DMS153 treated with DMSO at 0.1 percent for 48 hours (cell line): Measurements from ENCODE around the gene CIB1.

Experiments
- DNase-seq: peaks from one replicate; lab custom pipeline; 2025; ENCODE audit not compliant: unreplicated experiment; lab: John Stamatoyannopoulos, UW

CIB1 gene

GRCh38 chr15:90219421-90220141, 14.2 kb downstream of the CIB1 start:
- no peak for DNase-seq

DNA sequence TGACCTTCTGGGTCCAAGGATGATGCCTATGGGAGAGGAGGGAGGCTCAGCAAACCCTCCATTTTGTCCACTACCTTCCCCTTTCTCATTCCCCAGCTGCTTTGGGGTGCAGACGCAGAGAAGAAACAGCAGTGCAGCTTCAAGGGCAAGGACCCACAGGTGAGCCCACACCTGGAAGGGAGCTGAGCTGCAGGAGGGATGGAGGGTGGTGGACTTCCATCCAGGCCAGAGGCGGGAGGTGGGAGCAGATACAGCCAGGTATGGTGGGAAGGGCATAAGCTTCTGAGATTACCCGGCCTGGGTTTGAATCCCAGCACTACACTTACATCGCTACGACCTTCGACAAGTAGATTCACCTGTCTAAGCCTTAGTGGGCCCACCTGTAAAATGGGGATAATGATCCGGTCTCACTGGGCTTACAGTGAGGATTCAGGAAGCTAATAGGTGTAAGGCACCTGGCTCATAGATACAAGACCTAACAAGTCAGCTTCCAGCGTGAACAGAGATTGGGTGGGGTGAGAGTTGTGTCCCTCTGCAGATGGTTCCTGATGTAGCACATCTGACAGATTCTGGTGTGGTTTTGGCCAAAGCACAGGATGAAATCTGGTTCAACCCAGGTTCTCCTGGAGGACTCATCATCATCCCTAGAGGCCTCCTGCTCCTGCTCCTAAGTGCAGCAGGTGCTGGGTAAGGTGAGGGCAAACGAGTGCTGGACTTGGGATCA, 15.9 kb downstream of the CIB1 start:
- no peak for DNase-seq

DNA sequence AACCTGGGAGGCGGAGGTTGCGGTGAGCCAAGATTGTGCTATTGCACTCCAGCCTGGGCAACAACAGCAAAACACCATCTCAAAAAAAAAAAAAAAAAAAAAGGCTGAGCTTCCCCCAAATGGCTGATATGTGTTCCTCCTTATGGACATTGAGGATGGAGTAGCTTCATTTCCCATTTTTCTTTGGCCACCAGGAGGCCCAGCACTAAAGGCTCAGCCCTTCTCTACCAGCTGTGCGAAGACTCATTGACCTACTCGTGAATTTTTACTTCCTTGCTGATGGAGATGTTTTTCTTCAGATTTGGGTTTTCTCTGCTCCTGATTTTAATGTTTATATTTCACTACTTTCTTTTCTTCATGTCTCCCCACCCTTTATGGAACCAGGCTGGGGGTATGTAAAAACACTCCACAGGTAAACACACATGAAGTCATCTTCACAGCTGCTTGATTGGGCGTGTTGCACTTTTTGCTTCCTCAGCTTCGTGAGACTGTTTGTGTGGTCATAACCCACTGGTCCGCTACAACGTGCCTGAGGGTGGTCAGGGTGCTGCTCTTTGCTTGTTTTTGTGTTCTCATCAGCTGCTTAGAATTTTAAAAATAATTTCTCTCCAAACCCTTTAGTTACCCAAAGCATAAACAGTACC, 19.1 kb downstream of the CIB1 start:
- DNase-seq, result no peak

- no peak for DNase-seq
Observed at GRCh38 chr15:90213818-90214204, 19.9 kb downstream of the CIB1 start.

GRCh38 chr15:90213122-90213817, 20.5 kb downstream of the CIB1 start:
- no peak for DNase-seq

DNA sequence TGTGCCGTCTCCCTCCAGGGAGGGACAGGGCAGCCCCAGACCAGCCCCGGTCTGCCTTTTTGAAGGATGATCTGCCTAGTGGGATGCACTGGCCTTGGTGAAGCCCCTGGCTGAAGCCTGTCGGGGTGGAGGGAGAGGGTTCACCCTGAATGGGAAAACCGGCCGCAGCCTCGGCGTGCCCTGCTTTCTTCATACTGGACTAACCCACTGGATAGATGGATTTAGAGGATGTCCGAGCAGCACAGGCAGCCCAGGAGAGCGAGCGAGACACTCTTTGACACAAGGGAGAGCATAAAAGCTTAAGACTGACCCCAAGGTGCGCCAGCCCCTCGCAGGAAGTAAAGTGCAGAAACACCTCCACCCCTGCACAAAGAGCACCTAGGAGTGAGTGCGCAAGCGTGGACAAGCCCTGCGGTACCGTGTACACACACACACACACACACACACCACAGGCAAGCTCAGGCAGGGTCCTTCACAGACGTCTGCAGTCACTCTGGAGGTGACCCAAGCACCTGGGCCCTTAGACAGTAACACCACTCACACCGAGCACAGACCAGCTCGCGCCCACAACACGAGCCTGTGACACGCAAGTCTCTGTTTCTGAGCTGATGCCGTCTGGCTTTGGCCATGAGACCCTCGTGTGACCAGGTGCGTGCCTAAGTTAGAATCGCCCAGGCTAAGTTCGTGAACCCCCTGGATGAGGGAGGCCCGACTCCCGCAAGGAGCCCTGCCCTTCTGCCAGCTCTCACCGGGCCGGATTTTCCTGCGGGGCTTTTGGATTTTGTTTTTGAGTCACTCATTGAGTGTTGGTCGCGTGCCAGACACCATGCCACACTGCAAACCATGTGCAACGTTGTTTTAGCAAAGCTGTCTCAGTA, 21.3 kb downstream of the CIB1 start:
- no peak for DNase-seq

- DNase-seq, result no peak
Observed at GRCh38 chr15:90211440-90212143, 22.1 kb downstream of the CIB1 start.

DNA sequence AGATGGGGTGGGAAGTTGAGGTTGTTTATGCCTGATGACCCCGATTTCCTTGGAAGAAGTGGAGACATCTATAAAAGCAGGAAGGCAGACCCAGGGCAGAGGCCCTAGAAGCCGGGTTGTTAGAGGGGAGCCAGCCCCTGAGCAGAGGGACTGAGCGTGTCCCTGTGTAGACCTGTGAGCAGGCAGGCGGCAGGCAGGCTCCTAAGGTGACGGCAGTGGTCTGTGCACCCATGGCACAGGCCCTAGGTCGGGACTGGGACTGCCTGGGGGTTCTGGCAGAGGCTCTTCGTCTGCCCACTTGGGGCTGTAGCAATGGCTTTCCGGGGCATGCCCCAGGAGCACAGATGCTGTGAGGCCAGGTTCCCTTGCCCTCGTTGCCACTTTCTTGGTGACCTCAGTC, 22.7 kb downstream of the CIB1 start:
- DNase-seq, result no peak

DNA sequence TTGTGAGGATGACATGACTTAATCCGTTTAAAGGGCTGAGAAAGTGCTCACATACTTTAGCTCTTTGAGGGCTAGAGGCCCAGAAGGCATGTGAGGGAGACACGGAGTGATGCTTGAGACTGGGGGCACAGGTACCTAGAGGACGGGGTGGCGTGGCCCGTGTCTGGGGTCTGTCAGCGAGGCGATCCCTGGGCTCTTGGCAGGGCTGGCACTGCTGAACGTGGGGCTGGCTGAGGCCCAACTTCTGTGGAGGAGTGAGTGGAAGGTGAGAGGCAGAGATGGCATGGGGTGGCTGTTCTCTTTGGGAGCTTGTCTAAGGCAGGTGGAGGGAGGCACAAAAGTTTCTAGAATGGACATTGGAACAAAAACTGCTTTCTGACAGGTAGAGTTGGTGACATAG, 23.1 kb downstream of the CIB1 start:
- DNase-seq, result no peak

DNA sequence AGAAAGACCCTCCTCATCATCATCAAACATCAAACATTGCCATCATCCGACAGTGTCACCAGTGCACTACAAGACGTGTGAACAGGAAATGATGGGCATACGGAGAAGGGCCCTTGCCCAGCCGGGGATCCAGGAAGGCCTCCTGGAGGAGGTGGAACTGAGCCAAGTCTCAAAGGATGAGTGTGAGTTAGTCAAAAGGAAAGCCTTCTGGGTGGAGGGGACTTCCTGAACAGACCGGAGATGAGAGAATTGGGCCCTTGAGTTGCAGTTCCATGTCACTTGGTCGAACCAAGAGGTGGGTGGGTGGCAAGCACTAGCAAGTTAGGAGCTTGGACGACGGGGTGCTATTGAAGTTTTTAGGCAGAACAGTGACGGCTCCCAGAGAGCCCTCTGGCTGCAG, 24.1 kb downstream of the CIB1 start:
- DNase-seq, result no peak

GRCh38 chr15:90208356-90208755, 25.4 kb downstream of the CIB1 start:
- DNase-seq, result no peak

DNA sequence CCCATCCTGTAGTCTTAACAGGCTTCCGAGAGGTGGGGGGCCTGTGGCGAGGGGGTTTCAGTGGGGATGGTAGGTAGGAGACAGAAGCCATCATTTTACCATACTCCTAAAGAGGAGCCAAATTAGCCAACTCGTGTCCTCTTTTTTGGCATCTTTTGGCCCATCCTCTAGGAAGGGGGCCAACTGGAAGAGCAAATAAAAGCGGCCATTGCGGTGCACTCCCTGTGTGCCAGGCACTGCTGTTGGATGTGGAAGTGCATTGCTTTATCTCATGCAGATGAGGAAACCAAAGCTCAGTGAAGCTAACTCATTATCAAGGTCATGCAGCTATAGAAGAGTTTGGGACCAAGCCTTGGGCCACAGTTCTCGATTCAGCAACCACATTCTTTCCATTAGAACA, 26.5 kb downstream of the CIB1 start:
- no peak for DNase-seq

DNA sequence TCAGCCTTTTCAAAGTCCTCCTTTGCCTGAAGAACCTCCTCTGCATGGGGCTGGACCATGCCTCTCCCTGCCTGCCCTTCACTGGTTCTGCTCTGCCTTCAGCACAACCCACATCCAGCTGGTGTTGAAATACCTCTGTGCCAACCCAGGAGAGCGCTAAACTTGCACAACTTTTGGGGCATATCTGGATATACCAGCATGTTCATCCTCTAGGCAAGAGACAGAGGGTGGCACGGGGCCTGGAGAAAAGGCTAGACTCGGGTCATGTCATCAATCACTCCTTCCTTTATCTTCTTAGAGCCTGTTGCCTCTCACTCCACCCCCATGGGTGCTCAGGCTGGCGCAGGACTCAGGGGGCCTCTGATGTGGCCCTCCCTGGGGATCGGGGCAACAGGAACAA, 27.9 kb downstream of the CIB1 start:
- DNase-seq, result no peak

DNA sequence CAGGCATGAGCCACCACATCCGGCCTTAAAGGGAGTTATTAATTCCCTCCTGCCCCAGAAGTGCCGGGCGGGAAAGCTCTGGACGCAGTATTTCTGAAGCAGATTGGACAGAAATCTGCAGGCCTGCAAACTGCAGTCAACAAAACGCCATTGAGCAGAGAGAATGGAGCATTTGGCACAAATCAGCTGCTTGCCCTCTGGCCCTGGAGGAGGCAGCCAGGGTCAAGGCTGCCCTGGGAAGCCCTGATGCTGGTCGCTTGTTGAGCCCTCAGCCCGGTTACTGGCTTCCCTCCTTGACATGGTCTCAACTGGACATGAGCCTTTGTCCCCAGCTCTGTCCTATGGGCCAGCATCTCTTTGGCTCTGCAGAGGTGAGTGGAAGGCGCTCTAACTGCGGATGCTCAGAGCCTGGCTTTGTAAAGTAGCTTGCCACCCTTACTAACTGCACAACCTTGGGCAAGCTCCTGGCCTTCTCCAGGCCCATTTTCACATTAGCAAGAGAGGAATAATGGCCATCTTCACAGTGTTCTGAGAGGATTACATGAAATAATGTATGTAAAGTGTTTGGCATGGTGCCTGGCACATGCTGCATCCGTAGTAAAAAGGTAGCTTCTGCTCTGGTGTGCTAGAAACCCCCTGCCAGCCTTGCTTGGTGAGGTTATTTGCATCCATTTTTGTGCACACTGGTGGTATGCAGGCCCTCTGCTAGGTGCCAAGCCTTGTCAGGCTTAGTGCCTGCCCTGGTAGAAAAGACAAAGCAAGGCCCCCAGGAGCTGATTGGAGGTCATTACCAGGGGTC, 28.5 kb downstream of the CIB1 start:
- no peak for DNase-seq

- DNase-seq, result peak; percentile 2
Observed at GRCh38 chr15:90203922-90204321, 29.8 kb downstream of the CIB1 start.

GRCh38 chr15:90203473-90203872, 30.3 kb downstream of the CIB1 start:
- DNase-seq, result no peak

DNA sequence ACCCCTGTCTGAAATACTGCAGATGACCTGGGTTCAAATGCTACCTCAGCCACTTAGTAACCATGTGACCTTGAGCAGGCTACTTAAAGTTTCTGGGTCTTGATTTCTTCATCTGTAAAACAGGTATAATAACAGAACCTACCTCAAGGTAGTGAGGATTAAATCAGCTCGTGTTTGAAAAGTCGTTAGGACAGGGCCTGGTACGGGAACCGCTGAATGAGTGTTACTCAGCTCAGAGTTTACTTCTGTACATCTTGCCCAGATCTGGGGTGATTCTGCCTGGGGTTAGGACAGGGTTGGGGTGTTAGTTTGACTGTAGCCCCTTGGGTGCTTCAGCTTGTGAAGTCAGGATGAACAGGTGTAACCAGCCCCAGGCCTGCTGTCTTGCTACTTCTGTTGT, 30.8 kb downstream of the CIB1 start:
- DNase-seq, result no peak

GRCh38 chr15:90201944-90202375, 31.8 kb downstream of the CIB1 start:
- DNase-seq, result no peak
